Measurements from ENCODE around the gene ITPR2. TPM values are rescaled to one million over a fixed set of nuclear protein-coding genes. Genes with fewer than 3 reads are reported as not detected.
A peak's percentile ranks its signal among the peaks of the same experiment; 100 is the strongest.
"Not testable (repeated sequence)": the region's sequence is repeated elsewhere in the genome, so short reads cannot be mapped to it uniquely, and the experiment has no call there.

Gene ITPR2
- total RNA-seq, 1 experiment from 2014 or later = 10.1 TPM

DNA sequence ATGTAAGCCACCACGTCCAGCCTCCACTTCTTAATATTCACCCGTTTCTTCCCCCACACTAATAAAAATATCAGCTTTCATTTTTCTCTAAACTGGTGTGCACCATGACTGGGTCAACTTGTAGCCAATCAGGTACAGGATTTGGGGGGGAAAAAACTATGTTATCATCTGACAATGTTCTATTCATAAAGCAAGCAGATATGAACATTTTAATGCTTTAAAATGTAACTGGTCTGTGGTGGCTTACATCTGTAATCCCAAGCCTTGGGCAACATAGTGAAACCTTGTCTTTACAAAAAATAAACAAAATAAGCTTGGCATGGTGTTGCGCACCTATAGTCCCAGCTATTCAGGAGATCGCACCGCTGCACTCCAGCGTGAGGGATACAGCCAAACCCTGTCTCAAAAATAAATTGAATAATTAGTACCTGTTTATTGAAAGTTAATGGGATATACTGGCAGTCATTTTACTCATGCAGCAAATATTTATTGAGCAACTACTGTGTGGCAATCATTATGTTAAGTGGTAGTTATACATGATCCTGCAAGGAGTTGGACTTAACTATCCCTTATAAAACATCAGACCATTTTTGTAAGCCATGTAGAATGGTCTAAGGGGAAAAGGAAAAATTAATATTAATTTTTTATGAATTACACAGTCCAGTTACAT is 15.3 kb upstream of the ITPR2 start:
- DNase-seq (ENCODE audit: low read depth) = no peak

DNA sequence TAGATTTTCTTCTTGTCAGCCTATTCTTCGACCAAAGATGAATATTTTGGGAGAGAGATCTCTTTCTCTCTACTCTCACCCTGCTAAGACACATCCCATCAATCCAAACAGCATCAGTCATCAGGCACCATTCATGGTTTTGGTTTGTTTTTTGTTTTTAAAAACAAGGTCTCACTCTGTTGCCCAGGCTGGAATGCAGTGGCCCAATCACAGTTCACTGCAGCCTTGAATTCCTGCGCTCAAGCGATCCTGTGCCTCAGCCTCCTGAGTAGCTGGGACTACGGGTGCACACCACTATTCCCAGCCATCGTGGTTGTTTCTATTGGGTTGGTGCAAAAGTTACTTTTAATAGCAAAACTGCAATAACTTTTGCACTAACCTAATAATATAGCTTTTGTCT is 14.4 kb upstream of the ITPR2 start:
- no peak for DNase-seq (ENCODE audit: low read depth)

DNA sequence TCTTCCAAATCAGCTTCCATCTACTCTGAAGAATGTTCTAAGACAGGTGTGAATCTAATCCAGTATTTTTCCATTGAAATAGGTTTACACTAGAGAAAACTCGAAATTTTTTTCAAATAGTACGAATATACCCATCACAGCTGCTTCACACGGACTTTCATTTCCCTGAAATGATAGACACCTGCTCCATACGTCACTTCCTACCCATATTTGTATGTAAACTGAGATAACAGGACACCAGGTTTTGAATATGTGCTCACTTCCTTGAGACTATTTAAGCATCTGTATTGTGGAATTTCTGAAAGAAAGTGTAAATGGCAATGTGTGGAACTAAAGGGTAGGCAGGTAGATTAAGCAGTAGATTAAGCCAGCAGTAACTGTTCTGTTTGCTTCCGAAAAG is 13.4 kb upstream of the ITPR2 start:
- DNase-seq (ENCODE audit: low read depth) = no peak

DNA sequence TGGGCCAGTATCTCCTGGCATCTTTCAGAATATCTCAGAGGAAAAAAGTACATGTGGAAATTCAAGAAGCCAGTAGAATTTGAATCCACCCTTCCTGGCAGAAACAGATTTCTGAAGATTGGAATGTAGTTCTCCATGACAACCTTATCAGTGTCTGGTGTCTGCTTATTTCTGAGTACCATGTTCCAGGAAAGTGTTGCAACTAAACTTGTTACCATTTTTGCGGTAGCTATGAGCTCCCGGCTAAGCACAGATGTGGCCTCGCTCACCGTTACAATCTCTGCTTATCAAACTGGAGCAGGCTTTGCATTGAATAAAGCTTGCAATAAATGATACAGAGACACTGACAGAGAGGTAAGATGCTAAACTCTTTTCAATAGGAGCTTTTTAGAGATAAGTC is 13.0 kb upstream of the ITPR2 start:
- no peak for DNase-seq (ENCODE audit: low read depth)

DNA sequence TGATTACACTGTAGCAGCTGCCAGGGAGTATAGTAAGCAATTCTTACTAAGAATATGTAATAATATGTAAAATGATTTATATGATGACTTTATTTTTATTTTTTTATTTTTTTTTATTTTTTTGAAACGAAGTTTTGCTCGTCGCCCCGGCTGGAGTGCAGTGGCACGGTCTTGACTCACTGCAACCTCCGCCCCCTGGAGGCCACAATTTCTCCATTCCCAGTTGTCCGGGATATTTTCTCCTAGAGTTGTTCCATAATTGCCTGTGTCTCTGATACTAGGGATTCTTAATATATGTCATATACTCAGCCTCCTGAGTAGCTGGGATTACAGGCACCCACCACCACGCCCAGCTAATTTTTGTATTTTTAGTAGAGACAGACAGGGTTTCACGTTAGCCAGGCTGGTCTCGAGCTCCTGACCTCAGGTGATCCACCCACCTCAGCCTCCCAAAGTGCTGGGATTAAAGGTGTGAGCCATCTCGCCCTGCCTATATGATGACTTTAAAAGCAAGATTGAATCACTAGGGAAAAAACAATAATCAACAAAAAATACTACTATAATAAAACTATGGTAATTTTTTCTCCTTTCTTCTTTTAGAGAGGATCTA is 12.2 kb upstream of the ITPR2 start:
- peak; percentile 48 for DNase-seq (ENCODE audit: low read depth)

DNA sequence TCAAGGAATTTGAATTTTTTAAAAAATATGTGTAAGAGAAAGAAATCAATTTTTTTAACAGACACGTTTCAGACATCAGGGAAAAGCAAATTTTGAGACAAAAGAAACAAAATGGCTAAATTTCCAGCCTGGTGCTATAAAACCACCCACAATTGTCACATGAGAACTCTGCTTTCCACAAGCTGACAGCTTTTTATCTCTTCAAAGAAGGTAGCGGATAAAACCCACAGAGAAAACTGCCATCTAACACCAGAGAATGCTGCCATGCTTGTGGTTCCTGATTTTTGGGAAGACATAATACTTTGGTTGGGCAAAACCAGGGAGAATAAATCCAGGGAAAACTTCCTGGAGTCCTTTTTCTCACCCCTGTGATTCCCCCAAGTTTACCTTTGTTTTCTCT is 10.3 kb upstream of the ITPR2 start:
- no peak for DNase-seq (ENCODE audit: low read depth)

DNA sequence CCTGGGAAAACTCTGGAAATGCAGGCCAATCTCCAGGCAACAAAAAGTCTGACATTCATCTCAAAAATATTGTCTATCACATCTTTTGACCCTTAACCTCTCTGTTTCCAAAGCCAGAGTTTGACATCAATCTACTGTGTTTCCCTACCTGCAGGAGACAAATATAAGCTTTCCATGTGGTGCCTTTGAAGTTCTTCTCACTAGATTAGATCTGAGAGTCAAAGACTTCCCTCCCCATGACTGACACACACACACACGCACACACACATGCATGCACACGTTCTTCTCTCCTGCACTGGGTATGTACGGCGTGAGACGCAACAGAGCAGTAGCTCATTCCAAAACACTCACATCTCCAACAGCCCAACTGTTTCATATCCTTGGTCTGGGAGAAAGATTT is 8.1 kb upstream of the ITPR2 start:
- no peak for DNase-seq (ENCODE audit: low read depth)

DNA sequence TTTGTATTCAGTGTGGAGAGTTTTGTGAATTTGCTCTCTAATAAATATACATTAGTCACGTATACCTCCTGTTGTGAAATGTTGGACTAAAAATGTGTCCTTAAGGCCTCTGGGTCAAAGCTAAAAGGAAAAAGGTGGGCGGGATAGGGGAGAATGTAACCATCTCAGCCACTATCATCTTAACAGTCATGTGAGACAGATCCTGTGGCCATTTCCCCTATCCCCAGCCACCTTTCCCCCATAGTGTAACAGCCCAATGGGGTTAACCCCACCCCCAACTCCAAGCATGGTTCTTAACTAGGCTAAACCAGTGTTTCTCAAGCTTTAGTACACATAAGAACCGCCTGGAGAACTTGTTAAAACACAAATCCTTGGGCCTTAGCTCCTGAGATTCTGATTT is 6.5 kb upstream of the ITPR2 start:
- DNase-seq (ENCODE audit: low read depth) = no peak

DNA sequence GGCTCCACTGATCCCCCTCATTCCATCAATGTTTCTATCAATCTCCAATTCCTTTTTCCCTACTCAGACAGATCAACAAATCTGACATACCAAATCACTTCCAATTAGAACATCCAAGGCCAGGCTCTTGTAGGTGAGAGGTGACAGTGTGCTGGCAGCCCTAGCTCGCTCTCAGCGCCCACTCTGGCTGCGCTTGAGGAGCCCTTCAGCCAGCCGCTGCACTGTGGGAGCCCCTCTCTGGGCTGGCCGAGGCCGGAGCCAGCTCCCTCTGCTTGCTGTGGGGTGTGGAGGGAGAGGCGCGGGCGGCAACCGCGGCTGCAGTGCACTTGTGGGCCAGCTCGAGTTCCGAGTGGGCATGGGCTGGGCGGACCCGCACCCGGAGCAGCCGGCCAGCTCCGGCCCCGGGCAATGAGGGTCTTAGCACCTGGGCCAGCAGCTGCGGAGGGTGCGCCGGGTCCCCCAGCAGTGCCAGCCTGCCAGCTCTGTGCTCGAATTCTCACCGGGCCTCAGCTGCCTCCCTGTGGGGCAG is 6.0 kb upstream of the ITPR2 start:
- DNase-seq (ENCODE audit: low read depth) = no peak

DNA sequence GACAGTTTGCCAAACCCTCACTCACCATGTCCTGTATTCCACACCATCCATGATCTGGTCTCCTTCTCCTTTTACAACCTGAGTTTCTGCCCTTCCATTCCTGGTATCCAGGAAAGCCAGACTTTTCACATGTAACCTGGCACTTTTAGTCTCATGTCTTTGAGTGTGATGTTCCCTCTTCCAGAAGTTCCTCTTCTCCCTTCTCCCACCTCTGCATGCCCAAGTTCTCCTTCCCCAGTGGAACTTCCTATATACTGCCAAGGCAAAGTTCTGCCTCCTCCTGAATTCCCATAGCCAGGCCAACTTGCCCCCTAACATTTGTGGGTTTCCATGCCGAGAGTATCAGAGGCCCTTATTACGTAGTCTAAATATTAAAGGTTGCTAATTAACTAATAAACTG is 3.2 kb upstream of the ITPR2 start:
- no peak for DNase-seq (ENCODE audit: low read depth)

DNA sequence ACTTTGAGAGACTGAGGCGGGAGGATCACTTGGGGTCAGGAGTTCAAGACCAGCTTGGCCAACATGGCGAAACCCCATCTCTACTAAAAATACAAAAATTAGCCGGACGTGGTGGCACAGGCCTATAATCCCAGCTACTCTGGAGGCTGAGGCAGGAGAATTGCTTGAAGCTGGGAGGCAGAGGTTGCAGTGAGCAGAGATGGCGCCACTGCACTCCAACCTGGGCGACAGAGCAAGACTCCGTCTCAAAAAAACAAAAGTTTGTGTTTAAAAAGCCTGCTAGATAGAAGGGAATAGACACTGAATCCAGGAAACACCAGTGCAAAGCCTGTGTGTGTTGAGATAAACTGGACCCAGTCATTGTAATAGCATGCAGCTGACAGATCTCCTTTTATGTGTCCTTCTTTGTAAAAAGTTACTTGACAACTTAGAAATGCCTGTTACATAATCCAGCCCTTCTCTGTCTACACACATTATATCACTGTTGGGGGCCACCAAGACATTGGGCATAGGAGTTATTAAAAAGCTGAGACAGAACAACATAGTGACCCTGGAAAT is 1.6 kb upstream of the ITPR2 start:
- not testable (repeated sequence) for DNase-seq (ENCODE audit: low read depth)

DNA sequence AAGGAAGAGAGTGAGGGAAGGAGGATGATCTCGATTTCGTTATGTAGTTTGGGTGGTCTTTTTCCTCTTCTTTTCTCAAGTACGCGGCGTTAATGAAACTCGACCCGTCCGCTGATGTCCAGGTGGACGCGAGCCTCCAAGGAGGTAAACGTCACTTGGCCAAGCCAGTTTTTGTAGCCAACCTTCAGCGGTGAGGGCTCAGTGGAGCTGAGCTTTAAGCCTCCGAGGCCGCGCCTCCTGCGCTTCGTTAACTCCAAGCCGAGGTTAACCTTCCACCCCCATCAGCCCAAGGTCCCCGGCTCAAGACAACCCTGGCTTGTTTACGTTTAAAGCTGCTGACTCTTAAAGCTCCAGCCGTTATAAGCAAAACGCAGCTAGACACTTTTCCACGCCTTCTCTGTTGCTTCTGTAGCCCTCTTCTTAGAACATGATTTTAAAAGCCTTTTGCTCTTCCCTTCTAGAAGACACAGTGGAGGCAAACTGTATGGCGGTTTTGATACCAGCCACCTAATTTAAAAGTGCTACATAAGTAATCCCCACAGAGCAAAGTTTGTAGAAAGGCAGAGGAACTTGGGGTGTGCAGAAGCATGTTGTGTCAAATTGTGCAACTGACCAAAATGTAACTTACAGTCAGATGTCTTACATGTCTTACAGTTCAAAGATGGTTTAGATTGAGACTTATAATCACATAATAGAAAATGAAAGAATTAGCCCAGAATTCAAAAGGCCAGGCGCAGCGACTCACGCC is 923 bp upstream of the ITPR2 start:
- peak; percentile 42 for DNase-seq (ENCODE audit: low read depth)

DNA sequence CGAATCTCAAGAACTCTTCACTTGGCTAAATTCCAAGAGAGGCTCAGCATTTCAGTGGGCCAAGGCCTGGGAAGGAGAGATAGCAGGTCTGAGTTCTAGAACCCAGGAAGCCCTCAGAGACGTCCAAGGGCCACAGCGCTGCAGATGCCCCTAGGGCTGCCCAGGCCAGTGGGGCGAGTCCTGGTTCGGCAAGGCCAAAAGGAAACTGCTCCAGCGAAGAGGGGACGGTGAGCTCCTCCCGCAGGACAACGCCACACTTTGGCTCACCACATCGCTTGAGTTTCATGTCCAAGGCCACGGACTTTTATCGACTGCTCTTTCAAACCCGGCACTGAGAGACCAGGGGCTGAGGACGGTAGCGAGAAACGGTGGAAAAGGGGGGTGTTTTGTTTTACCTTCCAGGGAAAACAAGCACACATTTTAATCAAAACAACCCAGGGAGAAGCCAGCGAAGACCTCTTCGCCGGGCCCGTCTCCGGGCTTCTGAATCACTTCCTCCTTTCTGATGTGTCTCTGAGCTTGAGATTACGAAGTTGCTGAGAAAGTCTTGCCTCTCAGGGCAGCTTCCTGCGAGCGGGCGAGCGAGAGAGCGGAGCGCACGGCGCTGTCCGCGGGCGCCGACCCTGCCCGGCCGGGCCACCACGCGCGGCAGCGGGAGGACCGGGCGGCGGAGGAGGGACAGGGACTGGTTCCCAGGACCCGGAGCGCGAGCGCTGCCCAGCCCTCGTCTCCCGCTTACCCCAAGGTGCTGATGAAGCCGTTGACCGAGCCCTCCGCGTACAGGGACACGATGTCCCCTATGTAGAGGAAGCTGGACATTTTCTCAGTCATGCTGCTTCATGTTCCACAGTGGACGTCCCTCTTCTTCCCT is 808 bp downstream of the ITPR2 start:
- peak; percentile 74 for DNase-seq (ENCODE audit: low read depth)

DNA sequence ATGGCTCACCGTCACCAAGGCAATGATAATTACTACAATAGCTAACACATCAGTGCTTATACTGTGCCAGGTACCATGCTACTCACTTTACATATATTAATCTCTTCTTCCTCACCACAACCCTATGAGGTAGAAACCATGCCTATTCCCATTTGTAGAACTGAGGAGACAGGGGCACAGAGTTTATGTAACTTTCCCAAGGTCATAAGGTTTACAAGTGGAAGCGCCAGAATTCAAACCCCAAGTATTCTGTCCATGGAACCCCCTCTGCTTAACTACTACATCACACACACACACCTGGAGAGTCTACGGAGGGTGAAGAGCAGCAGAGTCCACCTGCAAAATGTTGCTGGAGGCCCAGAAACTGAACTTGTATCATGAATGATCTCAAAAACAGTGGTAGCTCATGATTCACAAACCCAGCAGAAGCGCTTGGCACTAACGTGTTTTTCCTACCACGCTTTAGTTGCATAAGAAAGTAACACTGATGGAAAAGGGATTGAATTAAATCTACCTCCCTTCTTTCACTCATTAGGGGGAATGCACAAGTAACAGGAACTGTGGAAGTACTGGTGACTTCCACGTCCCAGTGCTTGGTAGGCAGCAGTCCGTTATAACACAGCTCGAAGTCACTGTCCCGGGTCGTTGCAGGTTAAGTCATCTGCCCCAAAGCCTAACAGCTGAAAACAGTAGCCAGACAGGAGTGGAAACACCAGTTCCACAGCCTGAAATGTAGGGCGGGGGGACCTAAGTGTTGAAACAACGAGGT is 2.0 kb downstream of the ITPR2 start:
- DNase-seq (ENCODE audit: low read depth) = no peak

DNA sequence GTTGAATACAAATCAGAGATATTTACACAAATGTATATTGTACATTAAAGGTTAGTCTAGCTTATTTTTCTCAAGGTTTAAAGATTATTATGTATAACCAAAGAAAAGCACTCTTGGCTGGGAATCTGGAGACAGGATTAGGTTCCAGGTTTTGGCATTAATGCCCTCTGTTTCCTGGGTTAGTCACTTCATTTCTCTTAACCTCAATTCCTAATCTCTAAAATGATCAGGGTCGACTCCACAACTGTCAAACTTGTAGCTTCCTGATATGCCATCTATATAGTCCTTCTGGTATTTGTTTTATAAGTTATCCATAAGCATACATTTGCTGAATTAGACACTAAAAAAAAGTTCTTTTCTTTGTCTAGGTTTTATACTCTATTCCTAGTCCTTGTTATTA is 2.6 kb downstream of the ITPR2 start:
- no peak for DNase-seq (ENCODE audit: low read depth)

DNA sequence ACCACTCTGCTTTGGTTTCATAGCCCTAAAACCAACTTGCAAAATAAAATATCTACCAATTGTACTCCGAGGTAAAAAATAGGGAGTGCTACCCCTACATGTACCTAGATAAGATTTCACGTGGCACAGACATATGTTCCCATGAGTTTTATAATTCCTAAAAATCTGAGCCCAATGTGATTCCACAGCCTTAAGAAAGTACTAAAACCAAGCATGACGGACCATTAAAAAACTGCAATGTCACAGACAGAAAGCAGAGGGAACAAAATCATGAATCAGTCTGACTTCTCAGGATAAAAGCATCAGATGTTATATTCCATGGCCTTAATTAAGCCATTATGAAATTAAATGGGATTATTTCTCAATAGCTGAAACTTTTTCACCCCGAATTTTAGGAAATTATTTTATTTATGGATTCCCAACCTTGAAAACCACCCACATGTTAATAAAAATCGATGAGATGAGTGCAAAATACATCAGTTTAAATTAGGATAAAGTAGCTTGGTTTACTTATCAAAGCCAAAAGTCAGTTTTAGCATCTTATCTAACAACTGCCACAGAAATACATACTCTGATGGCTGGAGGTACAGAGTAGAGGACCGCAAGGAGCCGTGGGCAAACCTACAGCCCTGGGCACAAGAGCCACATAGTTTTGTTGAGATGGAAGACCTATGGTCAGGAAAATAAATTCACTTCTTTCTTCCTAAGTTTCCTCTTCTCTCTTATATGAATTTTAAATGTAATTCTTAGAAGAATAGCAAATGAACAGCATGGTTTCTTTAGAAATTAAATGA is 4.5 kb downstream of the ITPR2 start:
- no peak for DNase-seq (ENCODE audit: low read depth)

DNA sequence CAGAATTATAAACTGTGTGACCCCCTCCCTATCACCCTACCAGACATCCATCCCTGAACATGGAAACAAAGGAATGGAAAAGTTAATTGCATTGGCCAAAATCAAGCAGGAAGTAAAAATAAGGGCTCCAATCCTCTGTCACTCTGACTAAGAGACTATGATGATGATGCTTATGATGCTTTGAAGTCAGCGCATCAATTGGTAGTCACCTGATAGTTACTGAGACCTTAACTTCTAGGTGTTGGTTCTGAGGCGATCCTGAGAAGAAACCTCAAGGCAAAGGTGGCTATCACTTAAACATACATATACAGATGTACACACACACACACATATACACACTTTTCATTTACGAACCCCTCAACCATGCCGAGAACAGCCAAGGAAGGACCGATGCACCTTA is 6.6 kb downstream of the ITPR2 start:
- DNase-seq (ENCODE audit: low read depth) = no peak

DNA sequence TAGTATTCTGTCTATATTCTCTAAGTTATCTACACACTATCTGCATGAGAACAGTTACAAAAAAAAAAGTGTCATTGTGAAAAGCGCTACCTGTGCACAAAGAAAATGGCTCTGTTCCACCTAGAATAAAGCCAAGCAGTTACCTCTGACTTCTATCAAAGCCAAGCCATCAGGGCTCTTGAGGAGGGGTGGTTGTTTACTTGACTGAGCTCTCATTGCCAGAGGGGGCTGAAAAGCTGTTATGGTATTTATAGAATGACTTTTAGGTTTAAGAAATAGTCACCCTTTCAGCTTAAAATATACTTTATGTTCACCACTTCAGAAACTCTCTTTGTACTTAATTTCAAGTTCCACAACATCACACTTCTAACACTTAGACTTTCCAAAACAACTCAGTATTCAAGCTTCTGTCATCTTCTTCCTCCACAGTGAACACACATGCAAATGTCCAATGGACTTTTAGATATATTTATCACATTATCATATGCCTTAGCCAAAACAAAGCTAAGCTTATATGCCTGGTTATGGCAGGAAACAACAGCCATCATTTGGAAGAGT is 7.5 kb downstream of the ITPR2 start:
- DNase-seq (ENCODE audit: low read depth) = no peak

DNA sequence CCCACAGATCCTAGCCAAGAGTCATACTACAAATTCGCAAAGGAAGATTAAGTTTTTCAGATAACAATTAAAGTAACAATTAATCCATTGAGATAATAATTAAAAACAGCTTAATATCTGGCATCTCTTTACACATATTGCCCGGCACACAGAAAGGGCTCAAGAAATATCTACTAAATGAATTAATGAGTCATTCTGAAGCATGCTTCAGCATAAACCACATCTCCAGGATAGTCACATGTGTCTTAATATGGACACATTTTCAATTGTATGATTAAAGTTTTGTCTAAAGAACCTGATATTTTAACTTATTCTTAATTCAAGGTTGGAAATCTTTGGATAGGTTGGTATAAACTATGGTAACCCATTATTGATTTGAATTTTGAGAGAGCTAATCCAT is 9.6 kb downstream of the ITPR2 start:
- DNase-seq (ENCODE audit: low read depth) = peak; percentile 32

DNA sequence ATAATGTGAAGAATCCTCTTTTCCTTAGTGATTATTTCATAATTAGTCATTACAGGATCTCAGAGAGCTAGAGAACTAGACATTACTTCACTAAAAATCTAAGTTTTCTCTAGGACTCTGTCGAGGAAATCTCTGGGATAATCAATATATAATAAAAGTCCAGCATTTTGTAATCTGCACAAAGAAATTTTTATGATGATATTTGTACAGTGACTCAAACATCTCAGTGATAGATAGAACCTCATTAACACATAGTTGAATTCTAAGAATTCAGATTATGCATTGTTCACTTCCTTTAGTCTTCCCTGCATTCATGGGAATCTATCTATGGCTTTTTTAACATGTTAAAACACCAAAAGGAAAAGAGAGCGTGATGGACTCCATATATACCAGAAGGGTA is 11.0 kb downstream of the ITPR2 start:
- DNase-seq (ENCODE audit: low read depth) = no peak

All from RPMI7951 (cell line).